ENCODE data around the gene S1PR4. TPM values are rescaled to one million over a fixed set of nuclear protein-coding genes. Genes with fewer than 3 reads are reported as not detected.

Gene S1PR4
- total RNA-seq, 4 donors from 2014 or later, result 0.66 to 4.7 (median 2.4) TPM

DNA sequence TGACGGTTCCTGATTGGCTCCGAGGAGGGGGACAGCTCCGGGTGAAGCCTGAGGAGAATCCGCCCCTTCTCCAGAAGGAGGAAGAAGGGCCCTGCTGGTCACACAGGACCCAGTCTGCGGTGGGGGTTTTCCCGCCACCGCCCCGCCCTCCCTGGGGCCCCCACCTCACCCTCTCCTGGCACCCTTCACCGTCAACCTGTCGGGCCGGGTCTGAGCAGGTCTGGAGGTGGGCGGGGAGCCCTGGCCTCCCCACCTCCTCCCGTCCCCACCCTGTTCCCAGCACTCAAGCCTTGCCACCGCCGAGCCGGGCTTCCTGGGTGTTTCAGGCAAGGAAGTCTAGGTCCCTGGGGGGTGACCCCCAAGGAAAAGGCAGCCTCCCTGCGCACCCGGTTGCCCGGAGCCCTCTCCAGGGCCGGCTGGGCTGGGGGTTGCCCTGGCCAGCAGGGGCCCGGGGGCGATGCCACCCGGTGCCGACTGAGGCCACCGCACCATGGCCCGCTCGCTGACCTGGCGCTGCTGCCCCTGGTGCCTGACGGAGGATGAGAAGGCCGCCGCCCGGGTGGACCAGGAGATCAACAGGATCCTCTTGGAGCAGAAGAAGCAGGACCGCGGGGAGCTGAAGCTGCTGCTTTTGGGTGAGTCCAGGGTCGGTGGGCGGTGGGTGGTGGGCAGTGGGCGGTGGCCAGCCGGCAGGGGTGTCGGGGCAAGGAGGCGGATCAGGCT, 42.4 kb upstream of the S1PR4 start, which contains the start of gene GNA15:
Gene GNA15, plus strand, starts transcription at position 73 of the 723 bp plus-strand sequence. Its CDS starts 418 bp downstream, at position 491.
- H3K4me1 ChIP-seq, result peaks cover 0 to under 1% (median 0%) of the 10 kb centered on the region in 4 donors
- H3K27me3 ChIP-seq, result no peaks in the 10 kb centered on the region
- WGBS, 2 donors, result 64% methylated on average over 33 to 34 of the region's 40 CpGs
- no peaks in the 10 kb centered on the region for H3K36me3 ChIP-seq
- TF ChIP-seq EP300 (IDR thresholded peaks at IDR 0.05) (no peak), POLR2A (IDR thresholded peaks at IDR 0.05) (no peak)
- TF ChIP-seq, protein P1, sequence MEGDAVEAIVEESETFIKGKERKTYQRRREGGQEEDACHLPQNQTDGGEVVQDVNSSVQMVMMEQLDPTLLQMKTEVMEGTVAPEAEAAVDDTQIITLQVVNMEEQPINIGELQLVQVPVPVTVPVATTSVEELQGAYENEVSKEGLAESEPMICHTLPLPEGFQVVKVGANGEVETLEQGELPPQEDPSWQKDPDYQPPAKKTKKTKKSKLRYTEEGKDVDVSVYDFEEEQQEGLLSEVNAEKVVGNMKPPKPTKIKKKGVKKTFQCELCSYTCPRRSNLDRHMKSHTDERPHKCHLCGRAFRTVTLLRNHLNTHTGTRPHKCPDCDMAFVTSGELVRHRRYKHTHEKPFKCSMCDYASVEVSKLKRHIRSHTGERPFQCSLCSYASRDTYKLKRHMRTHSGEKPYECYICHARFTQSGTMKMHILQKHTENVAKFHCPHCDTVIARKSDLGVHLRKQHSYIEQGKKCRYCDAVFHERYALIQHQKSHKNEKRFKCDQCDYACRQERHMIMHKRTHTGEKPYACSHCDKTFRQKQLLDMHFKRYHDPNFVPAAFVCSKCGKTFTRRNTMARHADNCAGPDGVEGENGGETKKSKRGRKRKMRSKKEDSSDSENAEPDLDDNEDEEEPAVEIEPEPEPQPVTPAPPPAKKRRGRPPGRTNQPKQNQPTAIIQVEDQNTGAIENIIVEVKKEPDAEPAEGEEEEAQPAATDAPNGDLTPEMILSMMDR (IDR thresholded peaks at IDR 0.05), result no peak
- DNase-seq (ENCODE audit: low spot score in 2 of 2), result no peak
- peak within 1 kb of the TSS in 3 of 4 donors; percentile 59 to 73 (median 67) for H3K27ac ChIP-seq
- peaks cover 0 to 11% (median 0%) of the 10 kb centered on the region in 4 donors for H3K9me3 ChIP-seq
- H3K4me3 ChIP-seq, result peak within 1 kb of the TSS; percentile 9 to 49 (median 20)

GRCh38 chr19:3136684-3137055, 41.9 kb upstream of the S1PR4 start:
- H3K9me3 ChIP-seq, result peaks cover 0 to 11% (median 0%) of the 10 kb centered on the region in 4 donors
- peaks cover 0 to 5% (median under 1%) of the 10 kb centered on the region in 4 donors for H3K4me1 ChIP-seq
- no peak for TF ChIP-seq POLR2A (IDR thresholded peaks at IDR 0.05)
- TF ChIP-seq, protein P1 (IDR thresholded peaks at IDR 0.05), result no peak
- TF ChIP-seq EP300 (IDR thresholded peaks at IDR 0.05), result no peak
- H3K27me3 ChIP-seq, result no peaks in the 10 kb centered on the region
- WGBS, 2 donors, result 60 to 76% methylated on average over 11 to 12 of the region's 16 CpGs
- H3K4me3 ChIP-seq, result peak overlapping the region; percentile 9 to 49 (median 20)
- no peaks in the 10 kb centered on the region for H3K36me3 ChIP-seq
- DNase-seq (ENCODE audit: low spot score in 2 of 2), result no peak
- H3K27ac ChIP-seq, result peak overlapping the region in 2 of 4 donors; percentile 59 to 73

DNA sequence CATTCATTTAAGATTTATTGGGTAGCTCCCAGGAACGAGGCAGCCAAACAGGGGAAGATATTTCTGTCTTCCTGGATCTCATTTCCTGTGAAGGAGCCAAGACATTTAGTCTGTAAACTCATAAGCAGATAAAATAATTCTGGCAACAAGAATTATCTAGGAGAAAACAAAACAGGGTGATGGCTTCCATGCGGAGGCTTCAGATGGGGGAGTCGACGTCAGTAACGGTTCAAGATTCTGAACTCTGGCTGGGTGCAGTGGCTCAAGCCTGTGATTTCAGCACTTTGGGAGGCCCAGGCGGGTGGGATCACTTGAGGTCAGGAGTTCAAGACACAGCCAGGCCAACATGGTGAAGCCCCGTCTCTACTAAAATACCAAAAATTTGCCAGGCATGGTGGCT, 41.5 kb upstream of the S1PR4 start:
- peak overlapping the region in 1 of 4 donors; percentile 49 for H3K4me3 ChIP-seq
- no peaks in the 10 kb centered on the region for H3K27me3 ChIP-seq
- peaks cover 0 to 5% (median 2%) of the 10 kb centered on the region in 4 donors for H3K4me1 ChIP-seq
- TF ChIP-seq EP300 (IDR thresholded peaks at IDR 0.05) (no peak), POLR2A (IDR thresholded peaks at IDR 0.05) (no peak)
- TF ChIP-seq, protein P1 (IDR thresholded peaks at IDR 0.05), result no peak
- peak overlapping the region in 2 of 4 donors; percentile 59 to 73 for H3K27ac ChIP-seq
- DNase-seq (ENCODE audit: low spot score in 2 of 2), result no peak
- H3K36me3 ChIP-seq, result no peaks in the 10 kb centered on the region
- peaks cover 0 to 11% (median 0%) of the 10 kb centered on the region in 4 donors for H3K9me3 ChIP-seq
- WGBS, 2 donors, result 28 to 30% methylated on average over 7 of the region's 7 CpGs

DNA sequence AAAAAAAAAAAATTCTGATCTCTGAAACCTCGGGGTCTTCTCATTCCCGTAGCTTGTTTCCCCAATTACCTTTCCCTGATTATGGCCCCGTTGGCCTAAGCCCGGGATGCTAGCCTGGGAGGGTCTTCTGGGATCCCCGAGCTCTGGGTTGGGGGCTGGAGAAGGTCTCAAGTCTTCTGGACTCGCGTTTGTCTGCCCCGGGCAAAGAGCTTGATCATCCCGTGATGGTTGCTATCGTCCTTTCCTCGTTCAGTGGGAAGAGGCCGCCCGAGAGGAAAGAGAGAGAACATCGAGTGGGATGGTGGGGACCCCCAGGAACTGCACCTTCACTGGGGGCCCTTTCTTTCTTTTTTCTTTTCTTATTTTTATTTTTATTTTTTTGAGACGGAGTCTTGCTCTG, 40.3 kb upstream of the S1PR4 start:
- no peak for DNase-seq (ENCODE audit: low spot score in 2 of 2)
- no peak overlapping the region for H3K4me3 ChIP-seq
- H3K36me3 ChIP-seq, result no peaks in the 10 kb centered on the region
- H3K9me3 ChIP-seq, result peaks cover 0 to 11% (median 0%) of the 10 kb centered on the region in 4 donors
- H3K27ac ChIP-seq, result no peak overlapping the region
- peaks cover 0 to 9% (median 2%) of the 10 kb centered on the region in 4 donors for H3K4me1 ChIP-seq
- no peaks in the 10 kb centered on the region for H3K27me3 ChIP-seq
- WGBS, 2 donors, result 76 to 79% methylated on average over 15 of the region's 15 CpGs
- TF ChIP-seq, protein P1 (IDR thresholded peaks at IDR 0.05), result no peak
- TF ChIP-seq EP300 (IDR thresholded peaks at IDR 0.05) (no peak), POLR2A (IDR thresholded peaks at IDR 0.05) (no peak)

DNA sequence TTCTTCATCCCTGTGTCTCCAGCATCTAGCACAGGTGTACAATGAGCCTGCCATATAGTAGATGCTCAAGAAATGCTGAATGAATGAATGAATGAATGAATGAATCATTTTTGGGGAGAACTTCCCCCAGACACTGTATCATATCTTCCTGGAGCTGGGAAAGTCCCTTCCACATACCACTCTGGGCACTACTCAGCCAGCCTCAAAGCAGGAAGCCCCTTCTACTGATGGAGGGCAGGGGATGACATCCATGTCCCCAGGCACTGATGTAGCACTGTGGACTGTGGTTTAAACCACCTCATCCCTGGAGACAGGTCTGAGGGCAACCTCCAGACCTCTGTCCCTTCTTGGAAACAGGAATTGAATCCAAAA, 37.9 kb upstream of the S1PR4 start:
- H3K4me3 ChIP-seq, result no peak overlapping the region
- H3K9me3 ChIP-seq, result peaks cover 0 to 11% (median 0%) of the 10 kb centered on the region in 4 donors
- DNase-seq (ENCODE audit: low spot score in 2 of 2), result no peak
- H3K27ac ChIP-seq, result peak overlapping the region in 1 of 4 donors; percentile 82
- no peaks in the 10 kb centered on the region for H3K36me3 ChIP-seq
- H3K4me1 ChIP-seq, result peaks cover 0 to 9% (median 2%) of the 10 kb centered on the region in 4 donors
- no peaks in the 10 kb centered on the region for H3K27me3 ChIP-seq
- TF ChIP-seq, protein P1 (IDR thresholded peaks at IDR 0.05), result no peak

Measured in tibial nerve (tissue), 4 donors.